SK-N-SH (cell line): ENCODE data around the gene CELF2. TPM values are rescaled to one million over a fixed set of nuclear protein-coding genes. Genes with fewer than 3 reads are reported as not detected.

Source experiments
- CTCF ChIA-PET: fragments of 300-600, 350-600 bp; formaldehyde crosslinking; extraction: SDS; loops from one replicate; lab custom pipeline; 2021; lab: Yijun Ruan, JAX
- POLR2A ChIA-PET: fragments of 350-600 bp; sonication (Branson Sonifier 250); formaldehyde crosslinking; extraction: SDS; loops from one replicate; lab custom pipeline; 2020; ENCODE audit warnings: antibody characterized with exemption, inconsistent platforms; lab: Yijun Ruan, JAX
- DNase-seq: peaks from one replicate; pipeline ENCODE4 v3.0.0; 2012
- H2AFZ ChIP-seq: fragments of 200-600 bp; sonication (generic); 2 replicates; pipeline ENCODE4 v1.8.1; 2016; ENCODE audit warnings: antibody characterized with exemption, mild to moderate bottlenecking, low read depth
- H3F3A ChIP-seq: fragments of 200-600 bp; sonication (generic); replicated peaks from 2 replicates; pipeline ENCODE3; 2016; ENCODE audit warnings: antibody characterized with exemption, mild to moderate bottlenecking; ENCODE audit not compliant: insufficient read depth
- H3K27ac ChIP-seq, 2 experiments: fragments of 200-500 bp in 1 of 2; fragments of 200-600 bp in 1 of 2; sonication (Bioruptor generic) in 1 of 2; sonication (generic), shearing (Covaris generic) in 1 of 2; 2 replicates each; pipeline versions ENCODE4 v1.5.1 to v1.6.1; 2014 to 2016; ENCODE audit warnings: low read depth in 2 of 2, inconsistent platforms in 1 of 2, low read length in 1 of 2, mild to moderate bottlenecking in 1 of 2, mixed read lengths in 1 of 2
- H3K27me3 ChIP-seq: fragments of 200-600 bp; sonication (generic), shearing (Covaris generic); 2 replicates; pipeline ENCODE4 v1.6.1; 2016; ENCODE audit warnings: mixed run types; ENCODE audit not compliant: insufficient read depth
- H3K36me3 ChIP-seq, 2 experiments: fragments of 200-500 bp in 1 of 2; fragments of 200-600 bp in 1 of 2; sonication (Bioruptor generic) in 1 of 2; sonication (generic) in 1 of 2; replicated peaks in 1 of 2; 2 replicates each; pipeline versions ENCODE3 to v1.5.1; 2014 to 2016; ENCODE audit warnings: low read length in 1 of 2, mild to moderate bottlenecking in 1 of 2; ENCODE audit not compliant: insufficient read depth in 2 of 2, control insufficient read depth in 1 of 2
- H3K4me1 ChIP-seq, 2 experiments: fragments of 200-500 bp in 1 of 2; fragments of 200-600 bp in 1 of 2; sonication (Bioruptor generic) in 1 of 2; sonication (generic), shearing (Covaris generic) in 1 of 2; 2 replicates each; pipeline versions ENCODE4 v1.5.1 to v1.6.1; 2014 to 2016; ENCODE audit warnings: low read depth in 1 of 2, low read length in 1 of 2, mixed run types in 1 of 2; ENCODE audit not compliant: insufficient read depth in 2 of 2, control insufficient read depth in 1 of 2
- H3K4me2 ChIP-seq: fragments of 200-600 bp; sonication (generic), shearing (Covaris generic); 2 replicates; pipeline ENCODE4 v1.6.1; 2017; ENCODE audit warnings: mixed run types
- H3K4me3 ChIP-seq, 2 experiments: fragments of 200-500 bp in 1 of 2; fragments of 200-600 bp in 1 of 2; sonication (Bioruptor generic) in 1 of 2; sonication (generic), shearing (Covaris generic) in 1 of 2; 2 replicates each; pipeline versions ENCODE4 v1.5.1 to v1.8.1; 2014 to 2016; ENCODE audit warnings: low read depth in 2 of 2, inconsistent platforms in 1 of 2, low read length in 1 of 2, mild to moderate bottlenecking in 1 of 2, mixed read lengths in 1 of 2, moderate library complexity in 1 of 2
- H3K79me2 ChIP-seq: fragments of 200-600 bp; sonication (generic); 2 replicates; pipeline ENCODE4 v1.8.1; 2017; ENCODE audit warnings: mild to moderate bottlenecking; ENCODE audit not compliant: insufficient read depth
- H3K9ac ChIP-seq: fragments of 200-600 bp; sonication (generic); 2 replicates; pipeline ENCODE4 v1.6.1; 2017; ENCODE audit warnings: mixed run types
- H3K9me2 ChIP-seq: fragments of 200-600 bp; sonication (generic); 2 replicates; pipeline ENCODE4 v1.6.1; 2017; ENCODE audit warnings: mixed run types
- H3K9me3 ChIP-seq: fragments of 200-600 bp; sonication (generic); 2 replicates; pipeline ENCODE4 v1.6.1; 2017; ENCODE audit warnings: mixed run types, mild to moderate bottlenecking, moderate library complexity
- H4K20me1 ChIP-seq: fragments of 200-600 bp; sonication (generic); 2 replicates; pipeline ENCODE4 v1.6.1; 2017; ENCODE audit warnings: mild to moderate bottlenecking, mixed run types; ENCODE audit not compliant: insufficient read depth
- CTCF ChIP-seq: fragments of 200-600 bp; sonication (generic); IDR thresholded peaks from 2 replicates; pipeline ENCODE4 v1.6.1; 2017; ENCODE audit warnings: antibody characterized with exemption, mild to moderate bottlenecking, moderate library complexity
- FOXM1 ChIP-seq: IDR thresholded peaks from 2 replicates; pipeline ENCODE4 v1.4.0; 2012; ENCODE audit warnings: low read depth, mild to moderate bottlenecking
- GATA2 ChIP-seq: sonication (generic); formaldehyde crosslinking; IDR thresholded peaks from 2 replicates; pipeline ENCODE4 v1.5.0; 2020; ENCODE audit warnings: mild to moderate bottlenecking, missing genetic modification reagents
- MXI1 ChIP-seq: IDR thresholded peaks from 2 replicates; pipeline ENCODE4 v1.6.1; 2012; ENCODE audit warnings: mild to moderate bottlenecking, low read depth, low read length, improper control_type of control experiment
- RAD21 ChIP-seq: IDR thresholded peaks from 2 replicates; pipeline ENCODE4 v1.6.1; 2012; ENCODE audit warnings: mild to moderate bottlenecking, low read length
- RXRA ChIP-seq: IDR thresholded peaks from 2 replicates; pipeline ENCODE4 v1.4.0; 2012; ENCODE audit warnings: low read depth, mild to moderate bottlenecking, borderline replicate concordance
- TAF1 ChIP-seq: IDR thresholded peaks from 2 replicates; pipeline ENCODE4 v1.6.1; 2012; ENCODE audit warnings: low read depth, mild to moderate bottlenecking, low read length, moderate library complexity, borderline replicate concordance
- WGBS: methylation state at CpG from one replicate; pipeline ENCODE4 v1.1.6; 2017; ENCODE audit warnings: low lambda C conversion rate; 5-methylcytosine and 5-hydroxymethylcytosine counted together
- polyA plus RNA-seq, 3 experiments: library from polyadenylated mRNA; depleted of rRNA; stranded (reverse); fragments of >200 nt; gene quantifications; 2 replicates each; pipeline ENCODE4 v1.2.3, GENCODE V29; 2012
- TF ChIP-seq, protein P1 (sequence below): fragments of 150-350 bp; IDR thresholded peaks from 2 replicates; pipeline ENCODE4 v1.6.1; 2017; ENCODE audit warnings: antibody characterized with exemption, low read length, low read depth, borderline replicate concordance
- TF ChIP-seq, protein P2 (sequence below): fragments of 150-350 bp; IDR thresholded peaks from 2 replicates; pipeline ENCODE4 v1.6.1; 2016; ENCODE audit warnings: mild to moderate bottlenecking, low read depth, low read length

Gene CELF2
- polyA plus RNA-seq, 1 of the 3 experiments (the other 2 are of a cell fraction): 0.03 TPM

- no peaks in the 10 kb centered on the region for H3K36me3 ChIP-seq
- H2AFZ ChIP-seq: no peak overlapping the region
- H3K27ac ChIP-seq: no peak overlapping the region
- no peak for TF ChIP-seq TAF1
- TF ChIP-seq, protein P1, sequence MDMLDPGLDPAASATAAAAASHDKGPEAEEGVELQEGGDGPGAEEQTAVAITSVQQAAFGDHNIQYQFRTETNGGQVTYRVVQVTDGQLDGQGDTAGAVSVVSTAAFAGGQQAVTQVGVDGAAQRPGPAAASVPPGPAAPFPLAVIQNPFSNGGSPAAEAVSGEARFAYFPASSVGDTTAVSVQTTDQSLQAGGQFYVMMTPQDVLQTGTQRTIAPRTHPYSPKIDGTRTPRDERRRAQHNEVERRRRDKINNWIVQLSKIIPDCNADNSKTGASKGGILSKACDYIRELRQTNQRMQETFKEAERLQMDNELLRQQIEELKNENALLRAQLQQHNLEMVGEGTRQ: no peak
- no peak for TF ChIP-seq RAD21
- no peak for TF ChIP-seq RXRA
- TF ChIP-seq MXI1: no peak
- no peak for TF ChIP-seq GATA2 (CRISPR knock-in tag)
- no peak for TF ChIP-seq CTCF
- no peak overlapping the region for H3K4me2 ChIP-seq
- no peaks in the 10 kb centered on the region for H3K79me2 ChIP-seq
- no peak for DNase-seq
- H3K4me3 ChIP-seq: no peak overlapping the region
- no peaks in the 10 kb centered on the region for H3K9me2 ChIP-seq
- H3K9ac ChIP-seq: no peak overlapping the region
- POLR2A ChIA-PET: no interaction called here
- H3K27me3 ChIP-seq: no peaks in the 10 kb centered on the region
- peaks cover 0 to 9% of the 10 kb centered on the region in 2 experiments; a peak in 1 of 4 replicates for H3K4me1 ChIP-seq
- WGBS: 41% methylated on average over 5 of the region's 5 CpGs
- CTCF ChIA-PET: interaction anchor here (0.8 to 1.6 kb wide), 5 partner anchors 8 to 44 kb away, joined by 3 to 7 read pairs (median 3); no protein-coding TSS in a partner anchor
- H4K20me1 ChIP-seq: no peaks in the 10 kb centered on the region
- no peaks in the 10 kb centered on the region for H3K9me3 ChIP-seq
- no peaks in the 10 kb centered on the region for H3F3A ChIP-seq
These were observed 148.9 kb downstream of the CELF2 start for GRCh38 chr10:11166550-11166949.

DNA sequence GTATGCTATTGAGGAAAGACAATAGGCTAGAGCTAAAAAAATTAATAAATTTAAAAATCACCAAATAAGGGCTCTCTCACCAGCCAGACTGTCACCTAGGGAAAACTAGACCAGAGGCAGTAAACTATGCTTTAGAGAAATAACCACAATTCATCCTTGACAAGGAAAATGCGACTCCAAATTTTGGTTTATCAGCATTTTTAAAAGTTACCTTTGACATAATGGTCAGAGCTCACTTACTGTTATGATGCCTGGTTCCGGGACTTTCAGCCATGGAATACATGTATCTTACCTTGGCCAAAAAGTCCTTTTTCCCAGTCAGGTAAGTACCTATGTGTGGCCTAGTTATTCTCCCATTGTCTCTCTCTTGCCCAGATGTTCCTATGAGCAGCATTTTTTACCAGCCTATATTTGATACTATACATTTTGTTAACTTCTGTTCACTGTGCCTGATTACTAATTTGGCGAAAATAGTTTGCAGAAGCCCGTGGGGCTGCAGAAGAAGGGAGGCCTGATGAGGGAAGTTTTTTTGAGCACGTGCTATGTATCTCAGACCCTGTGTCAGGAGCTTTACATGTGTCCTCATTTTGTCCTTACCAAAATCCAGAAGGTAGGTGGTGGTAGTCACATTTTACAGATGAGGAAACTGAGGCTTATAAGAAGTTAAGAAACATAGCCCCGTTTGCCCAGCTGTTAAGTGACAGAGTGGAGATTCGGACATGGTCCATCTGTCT is 149.7 kb downstream of the CELF2 start:
- Histone ChIP-seq H2AFZ (no peak overlapping the region), H3K9ac (no peak overlapping the region), H3K9me3 (no peaks in the 10 kb centered on the region), H3K27ac (no peak overlapping the region), H3K9me2 (no peaks in the 10 kb centered on the region), H3K4me3 (no peak overlapping the region), H3K79me2 (no peaks in the 10 kb centered on the region), H4K20me1 (no peaks in the 10 kb centered on the region), H3F3A (no peaks in the 10 kb centered on the region), H3K27me3 (no peaks in the 10 kb centered on the region), H3K4me1 (peaks cover 0 to 9% of the 10 kb centered on the region in 2 experiments; a peak in 1 of 4 replicates), H3K4me2 (no peak overlapping the region), H3K36me3 (no peaks in the 10 kb centered on the region)
- DNase-seq: no peak
- POLR2A ChIA-PET: no interaction called here
- 19% methylated on average over 7 of the region's 7 CpGs for WGBS
- no peak for TF ChIP-seq GATA2 (CRISPR knock-in tag)
- no peak for TF ChIP-seq FOXM1
- TF ChIP-seq, protein P2, sequence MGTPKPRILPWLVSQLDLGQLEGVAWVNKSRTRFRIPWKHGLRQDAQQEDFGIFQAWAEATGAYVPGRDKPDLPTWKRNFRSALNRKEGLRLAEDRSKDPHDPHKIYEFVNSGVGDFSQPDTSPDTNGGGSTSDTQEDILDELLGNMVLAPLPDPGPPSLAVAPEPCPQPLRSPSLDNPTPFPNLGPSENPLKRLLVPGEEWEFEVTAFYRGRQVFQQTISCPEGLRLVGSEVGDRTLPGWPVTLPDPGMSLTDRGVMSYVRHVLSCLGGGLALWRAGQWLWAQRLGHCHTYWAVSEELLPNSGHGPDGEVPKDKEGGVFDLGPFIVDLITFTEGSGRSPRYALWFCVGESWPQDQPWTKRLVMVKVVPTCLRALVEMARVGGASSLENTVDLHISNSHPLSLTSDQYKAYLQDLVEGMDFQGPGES: no peak
- CTCF ChIA-PET: no interaction called here
